DMS53 treated with DMSO at 0.1 percent for 48 hours (cell line): ENCODE data around the gene HPSE2.

Experiments used
- DNase-seq: peaks from one replicate; lab custom pipeline; 2025; ENCODE audit not compliant: unreplicated experiment; lab: John Stamatoyannopoulos, UW

HPSE2 gene

GRCh38 chr10:98445200-98445812 is 790.3 kb downstream of the HPSE2 start:
- no peak for DNase-seq

- DNase-seq: no peak
Measured at GRCh38 chr10:98444314-98445006, 791.2 kb downstream of the HPSE2 start.

- DNase-seq: no peak
Measured at GRCh38 chr10:98438715-98439114, 796.9 kb downstream of the HPSE2 start.

GRCh38 chr10:98436704-98437103 is 798.9 kb downstream of the HPSE2 start:
- no peak for DNase-seq

GRCh38 chr10:98435178-98435577 is 800.5 kb downstream of the HPSE2 start:
- no peak for DNase-seq

GRCh38 chr10:98433881-98434732 is 801.5 kb downstream of the HPSE2 start:
- DNase-seq: no peak

- DNase-seq: no peak
Measured at GRCh38 chr10:98433371-98433770, 802.3 kb downstream of the HPSE2 start.

- DNase-seq: no peak
Measured at GRCh38 chr10:98432330-98432729, 803.3 kb downstream of the HPSE2 start.

GRCh38 chr10:98431016-98431415 is 804.6 kb downstream of the HPSE2 start:
- DNase-seq: no peak

- DNase-seq: no peak
Measured at GRCh38 chr10:98430427-98430826, 805.2 kb downstream of the HPSE2 start.

- no peak for DNase-seq
Measured at GRCh38 chr10:98429320-98430072, 806.2 kb downstream of the HPSE2 start.

GRCh38 chr10:98427011-98427515 is 808.6 kb downstream of the HPSE2 start:
- DNase-seq: no peak

GRCh38 chr10:98425511-98426352 is 809.9 kb downstream of the HPSE2 start:
- peak; percentile 20 for DNase-seq

- DNase-seq: no peak
Measured at GRCh38 chr10:98424295-98425254, 811.1 kb downstream of the HPSE2 start.

- no peak for DNase-seq
Measured at GRCh38 chr10:98423691-98424120, 811.9 kb downstream of the HPSE2 start.

- no peak for DNase-seq
Measured at GRCh38 chr10:98422182-98422581, 813.5 kb downstream of the HPSE2 start.

GRCh38 chr10:98420786-98421185 is 814.9 kb downstream of the HPSE2 start:
- no peak for DNase-seq

GRCh38 chr10:98419469-98420261 is 816.0 kb downstream of the HPSE2 start:
- DNase-seq: no peak
